ENCODE measurements around the gene LRRC38.
A peak's percentile ranks its signal among the peaks of the same experiment; 100 is the strongest.

The LRRC38 gene

GRCh38 chr1:13516606-13517005 lies 2.8 kb upstream of the LRRC38 start:
- DNase-seq = no peak

GRCh38 chr1:13514821-13515220 lies 1.0 kb upstream of the LRRC38 start:
- DNase-seq = no peak

GRCh38 chr1:13513063-13513894 lies 524 bp downstream of the LRRC38 start:
- no peak for DNase-seq

GRCh38 chr1:13512472-13512871 lies 1.3 kb downstream of the LRRC38 start:
- DNase-seq = no peak

GRCh38 chr1:13510499-13510898 lies 3.3 kb downstream of the LRRC38 start:
- no peak for DNase-seq

GRCh38 chr1:13507075-13507474 lies 6.7 kb downstream of the LRRC38 start:
- no peak for DNase-seq

- DNase-seq = no peak
Observed at GRCh38 chr1:13505020-13505419, 8.8 kb downstream of the LRRC38 start.

- DNase-seq = no peak
Observed at GRCh38 chr1:13500806-13501205, 13.0 kb downstream of the LRRC38 start.

- no peak for DNase-seq
Observed at GRCh38 chr1:13499422-13499821, 14.4 kb downstream of the LRRC38 start.

GRCh38 chr1:13498553-13498952 lies 15.2 kb downstream of the LRRC38 start:
- DNase-seq = no peak

GRCh38 chr1:13495186-13495585 lies 18.6 kb downstream of the LRRC38 start:
- no peak for DNase-seq

- DNase-seq = no peak
Observed at GRCh38 chr1:13494712-13495111, 19.1 kb downstream of the LRRC38 start.

GRCh38 chr1:13494025-13494424 lies 19.8 kb downstream of the LRRC38 start:
- no peak for DNase-seq

GRCh38 chr1:13492711-13493110 lies 21.1 kb downstream of the LRRC38 start:
- DNase-seq = no peak

- DNase-seq = no peak
Observed at GRCh38 chr1:13487957-13488356, 25.8 kb downstream of the LRRC38 start.

GRCh38 chr1:13487143-13487868 lies 26.5 kb downstream of the LRRC38 start:
- peak; percentile 5 for DNase-seq

GRCh38 chr1:13483946-13484345 lies 29.9 kb downstream of the LRRC38 start:
- no peak for DNase-seq

- DNase-seq = no peak
Observed at GRCh38 chr1:13482600-13482999, 31.2 kb downstream of the LRRC38 start.

GRCh38 chr1:13479171-13479856 lies 34.5 kb downstream of the LRRC38 start:
- DNase-seq = no peak

- DNase-seq = no peak
Observed at GRCh38 chr1:13478692-13479091, 35.1 kb downstream of the LRRC38 start.

GRCh38 chr1:13469343-13469742 lies 44.5 kb downstream of the LRRC38 start:
- DNase-seq = no peak

GRCh38 chr1:13465515-13465914 lies 48.3 kb downstream of the LRRC38 start:
- no peak for DNase-seq

- no peak for DNase-seq
Observed at GRCh38 chr1:13462682-13463081, 51.1 kb downstream of the LRRC38 start.

- DNase-seq = no peak
Observed at GRCh38 chr1:13461977-13462376, 51.8 kb downstream of the LRRC38 start.

Measured in DMS153 (cell line).